ENCODE measurements around the gene CDHR3.

The CDHR3 gene

DNA sequence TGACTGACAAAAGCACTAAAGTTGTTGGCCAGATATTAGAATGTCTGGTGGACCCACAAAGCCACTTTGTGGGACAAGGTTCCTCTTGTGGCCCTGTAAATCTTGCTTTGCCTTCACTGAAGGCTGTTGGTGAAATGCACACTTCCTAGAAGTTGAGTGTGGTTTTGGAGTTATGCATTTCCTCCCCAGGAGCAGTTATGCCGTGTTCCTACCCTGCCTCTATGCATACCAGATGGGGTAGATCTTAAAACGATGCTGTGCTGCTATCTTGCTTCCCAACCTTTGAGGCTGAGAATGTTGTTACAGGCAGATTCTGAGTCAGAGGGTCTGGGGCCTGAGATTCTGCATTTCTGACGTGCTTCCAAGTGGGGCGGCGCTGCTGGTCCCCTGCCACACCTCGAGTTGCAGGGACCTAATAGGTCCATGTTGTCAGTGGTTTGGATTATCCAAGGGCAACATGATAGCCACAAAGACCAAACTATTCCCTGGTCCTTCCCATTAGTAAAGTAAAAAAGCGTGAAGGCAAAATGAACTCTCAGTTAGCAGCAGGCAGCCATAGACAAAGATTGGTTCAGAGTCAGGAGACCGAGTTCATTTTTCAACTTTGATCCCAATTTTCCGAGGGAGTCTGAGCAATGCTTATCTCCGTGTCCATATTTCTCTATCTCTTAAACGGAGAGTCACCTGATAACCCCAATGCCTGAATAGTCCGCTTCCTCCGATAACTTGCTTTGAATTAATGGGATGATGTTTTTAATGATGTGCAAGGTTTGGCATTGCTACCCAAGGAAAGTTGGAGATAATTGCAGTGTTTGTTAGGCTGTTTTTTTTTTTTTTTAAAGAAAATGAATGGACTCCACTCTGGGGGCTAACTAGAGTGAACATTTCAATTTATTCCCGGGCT, 55.8 kb downstream of the CDHR3 start:
- Histone ChIP-seq H3K4me1 (ENCODE audit: control insufficient read depth, insufficient read depth, low read length) (no peaks in the 10 kb centered on the region), H3K27ac (ENCODE audit: extremely low read depth, low read depth, low read length) (no peak overlapping the region), H3K4me3 (ENCODE audit: low read depth, low read length) (no peak overlapping the region), H3K9me3 (ENCODE audit: control insufficient read depth, insufficient read depth, low read depth, low read length) (no peaks in the 10 kb centered on the region), H3K36me3 (ENCODE audit: control insufficient read depth in 2 of 2, insufficient read depth in 1 of 2, low read length in 2 of 2) (no peaks in the 10 kb centered on the region)
- no peak for TF ChIP-seq ZNF341 (tag by site-specific recombination; IDR thresholded peaks at IDR 0.05; ENCODE audit: low read depth)
- TF ChIP-seq ZNF548 (tag by site-specific recombination; IDR thresholded peaks at IDR 0.05) = no peak
- no peak for TF ChIP-seq ZNF624 (tag by site-specific recombination; IDR thresholded peaks at IDR 0.05)
- TF ChIP-seq OSR2 (tag by site-specific recombination; IDR thresholded peaks at IDR 0.05) = no peak
- TF ChIP-seq, protein P1, sequence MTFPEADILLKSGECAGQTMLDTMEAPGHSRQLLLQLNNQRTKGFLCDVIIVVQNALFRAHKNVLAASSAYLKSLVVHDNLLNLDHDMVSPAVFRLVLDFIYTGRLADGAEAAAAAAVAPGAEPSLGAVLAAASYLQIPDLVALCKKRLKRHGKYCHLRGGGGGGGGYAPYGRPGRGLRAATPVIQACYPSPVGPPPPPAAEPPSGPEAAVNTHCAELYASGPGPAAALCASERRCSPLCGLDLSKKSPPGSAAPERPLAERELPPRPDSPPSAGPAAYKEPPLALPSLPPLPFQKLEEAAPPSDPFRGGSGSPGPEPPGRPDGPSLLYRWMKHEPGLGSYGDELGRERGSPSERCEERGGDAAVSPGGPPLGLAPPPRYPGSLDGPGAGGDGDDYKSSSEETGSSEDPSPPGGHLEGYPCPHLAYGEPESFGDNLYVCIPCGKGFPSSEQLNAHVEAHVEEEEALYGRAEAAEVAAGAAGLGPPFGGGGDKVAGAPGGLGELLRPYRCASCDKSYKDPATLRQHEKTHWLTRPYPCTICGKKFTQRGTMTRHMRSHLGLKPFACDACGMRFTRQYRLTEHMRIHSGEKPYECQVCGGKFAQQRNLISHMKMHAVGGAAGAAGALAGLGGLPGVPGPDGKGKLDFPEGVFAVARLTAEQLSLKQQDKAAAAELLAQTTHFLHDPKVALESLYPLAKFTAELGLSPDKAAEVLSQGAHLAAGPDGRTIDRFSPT (tag by site-specific recombination; IDR thresholded peaks at IDR 0.05) = no peak
- no peak for TF ChIP-seq ZNF155 (tag by site-specific recombination; IDR thresholded peaks at IDR 0.05)
- TF ChIP-seq KLF1 (tag by site-specific recombination; IDR thresholded peaks at IDR 0.05) = no peak
- no peak for TF ChIP-seq ZNF596 (tag by site-specific recombination; IDR thresholded peaks at IDR 0.05)
- TF ChIP-seq ZNF121 (tag by site-specific recombination; IDR thresholded peaks at IDR 0.05) = no peak
- no peak for TF ChIP-seq RBAK (tag by site-specific recombination; IDR thresholded peaks at IDR 0.05)
- TF ChIP-seq ZNF16 (tag by site-specific recombination; IDR thresholded peaks at IDR 0.05; ENCODE audit: low read depth) = no peak
- TF ChIP-seq ZNF404 (tag by site-specific recombination; IDR thresholded peaks at IDR 0.05) = no peak
- TF ChIP-seq YY1 (tag by site-specific recombination; IDR thresholded peaks at IDR 0.05) = no peak
- TF ChIP-seq ZNF707 (tag by site-specific recombination; IDR thresholded peaks at IDR 0.05) = no peak
- no peak for TF ChIP-seq MEIS1 (CRISPR knock-in tag; IDR thresholded peaks at IDR 0.05; ENCODE audit: borderline replicate concordance)
- CTCF ChIA-PET = interaction anchor here (0.6 to 1.3 kb wide), 2 partner anchors 10 to 1090 kb away, joined by 4 read pairs; no protein-coding TSS in a partner anchor
- POLR2A ChIA-PET = no interaction called here

DNA sequence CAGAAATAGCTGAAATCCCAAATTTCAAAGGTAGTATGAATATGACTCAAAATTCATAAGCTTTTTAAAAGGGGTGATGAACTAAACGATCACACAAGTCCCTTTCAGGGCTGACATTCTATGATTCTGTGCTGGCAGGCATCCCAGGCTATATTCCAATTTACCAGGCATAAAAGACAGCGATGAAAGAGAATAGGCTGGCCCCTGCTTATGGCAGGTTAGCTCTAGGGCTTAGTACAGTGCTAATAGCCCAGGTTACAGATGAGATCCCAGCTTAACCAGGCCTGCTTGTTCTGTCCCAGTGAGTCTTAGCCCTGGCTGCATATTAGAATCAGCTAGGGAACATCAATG, 56.4 kb downstream of the CDHR3 start:
- H3K4me3 ChIP-seq (ENCODE audit: low read depth, low read length) = no peak overlapping the region
- H3K27ac ChIP-seq (ENCODE audit: extremely low read depth, low read depth, low read length) = no peak overlapping the region
- H3K36me3 ChIP-seq (ENCODE audit: control insufficient read depth in 2 of 2, insufficient read depth in 1 of 2, low read length in 2 of 2) = no peaks in the 10 kb centered on the region
- no peaks in the 10 kb centered on the region for H3K9me3 ChIP-seq (ENCODE audit: control insufficient read depth, insufficient read depth, low read depth, low read length)
- no peaks in the 10 kb centered on the region for H3K4me1 ChIP-seq (ENCODE audit: control insufficient read depth, insufficient read depth, low read length)
- POLR2A ChIA-PET = no interaction called here
- CTCF ChIA-PET = interaction anchor here (0.6 to 1.3 kb wide), 4 partner anchors 10 to 1091 kb away, joined by 3 to 4 read pairs (median 4); no protein-coding TSS in a partner anchor
- TF ChIP-seq SP7 (tag by site-specific recombination; IDR thresholded peaks at IDR 0.05) (no peak), ZNF626 (tag by site-specific recombination; IDR thresholded peaks at IDR 0.05) (no peak), ZNF10 (tag by site-specific recombination; IDR thresholded peaks at IDR 0.05) (no peak), ZNF324 (tag by site-specific recombination; IDR thresholded peaks at IDR 0.05) (no peak), ZNF184 (tag by site-specific recombination; IDR thresholded peaks at IDR 0.05) (no peak), ZFP41 (tag by site-specific recombination; IDR thresholded peaks at IDR 0.05; ENCODE audit: borderline replicate concordance) (no peak), ZXDB (tag by site-specific recombination; IDR thresholded peaks at IDR 0.05) (no peak), ZNF791 (tag by site-specific recombination; IDR thresholded peaks at IDR 0.05) (no peak), ZNF394 (tag by site-specific recombination; IDR thresholded peaks at IDR 0.05; ENCODE audit: borderline replicate concordance) (no peak)
- TF ChIP-seq, protein P2, sequence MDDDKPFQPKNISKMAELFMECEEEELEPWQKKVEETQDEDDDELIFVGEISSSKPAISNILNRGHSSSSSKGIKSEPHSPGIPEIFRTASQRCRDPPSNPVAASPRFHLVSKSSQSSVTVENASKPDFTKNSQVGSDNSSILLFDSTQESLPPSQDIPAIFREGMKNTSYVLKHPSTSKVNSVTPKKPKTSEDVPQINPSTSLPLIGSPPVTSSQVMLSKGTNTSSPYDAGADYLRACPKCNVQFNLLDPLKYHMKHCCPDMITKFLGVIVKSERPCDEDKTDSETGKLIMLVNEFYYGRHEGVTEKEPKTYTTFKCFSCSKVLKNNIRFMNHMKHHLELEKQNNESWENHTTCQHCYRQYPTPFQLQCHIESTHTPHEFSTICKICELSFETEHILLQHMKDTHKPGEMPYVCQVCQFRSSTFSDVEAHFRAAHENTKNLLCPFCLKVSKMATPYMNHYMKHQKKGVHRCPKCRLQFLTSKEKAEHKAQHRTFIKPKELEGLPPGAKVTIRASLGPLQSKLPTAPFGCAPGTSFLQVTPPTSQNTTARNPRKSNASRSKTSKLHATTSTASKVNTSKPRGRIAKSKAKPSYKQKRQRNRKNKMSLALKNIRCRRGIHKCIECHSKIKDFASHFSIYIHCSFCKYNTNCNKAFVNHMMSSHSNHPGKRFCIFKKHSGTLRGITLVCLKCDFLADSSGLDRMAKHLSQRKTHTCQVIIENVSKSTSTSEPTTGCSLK (tag by site-specific recombination; IDR thresholded peaks at IDR 0.05) = no peak
- TF ChIP-seq, protein P3, sequence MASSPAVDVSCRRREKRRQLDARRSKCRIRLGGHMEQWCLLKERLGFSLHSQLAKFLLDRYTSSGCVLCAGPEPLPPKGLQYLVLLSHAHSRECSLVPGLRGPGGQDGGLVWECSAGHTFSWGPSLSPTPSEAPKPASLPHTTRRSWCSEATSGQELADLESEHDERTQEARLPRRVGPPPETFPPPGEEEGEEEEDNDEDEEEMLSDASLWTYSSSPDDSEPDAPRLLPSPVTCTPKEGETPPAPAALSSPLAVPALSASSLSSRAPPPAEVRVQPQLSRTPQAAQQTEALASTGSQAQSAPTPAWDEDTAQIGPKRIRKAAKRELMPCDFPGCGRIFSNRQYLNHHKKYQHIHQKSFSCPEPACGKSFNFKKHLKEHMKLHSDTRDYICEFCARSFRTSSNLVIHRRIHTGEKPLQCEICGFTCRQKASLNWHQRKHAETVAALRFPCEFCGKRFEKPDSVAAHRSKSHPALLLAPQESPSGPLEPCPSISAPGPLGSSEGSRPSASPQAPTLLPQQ (tag by site-specific recombination; IDR thresholded peaks at IDR 0.05) = no peak

Measured in HEK293 (cell line).